Colonic mucosa (tissue), 4 donors: ENCODE measurements around the gene RSBN1. TPM values are rescaled to one million over a fixed set of nuclear protein-coding genes. Genes with fewer than 3 reads are reported as not detected.

Experiments
- DNase-seq: peaks from one replicate; pipeline ENCODE4 v3.0.0-alpha.2; 2020
- H3K27ac ChIP-seq: fragments of 200-600 bp; one replicate; pipeline ENCODE4 v1.8.0; 2021
- H3K27me3 ChIP-seq: fragments of 200-600 bp; one replicate; pipeline ENCODE4 v1.8.0; 2021
- H3K36me3 ChIP-seq: fragments of 200-600 bp; one replicate; pipeline ENCODE4 v1.8.0; 2021
- H3K4me1 ChIP-seq: fragments of 200-600 bp; one replicate; pipeline ENCODE4 v1.8.0; 2021; ENCODE audit warnings: mild to moderate bottlenecking
- H3K4me3 ChIP-seq: fragments of 200-600 bp; one replicate; pipeline ENCODE4 v1.8.0; 2021
- H3K9ac ChIP-seq, 2 donors: one replicate each; pipeline ENCODE4 v1.7.0; 2013; ENCODE audit warnings: control low read depth in 2 of 2, low read depth in 2 of 2, low read length in 2 of 2
- H3K9me3 ChIP-seq: fragments of 200-600 bp; one replicate; pipeline ENCODE4 v1.8.0; 2021
- CTCF ChIP-seq: fragments of 200-600 bp; IDR thresholded peaks from one replicate; pipeline ENCODE4 v1.8.0; 2022; ENCODE audit warnings: antibody characterized with exemption, mild to moderate bottlenecking
- intact Hi-C: fragments of 100-400 bp; cut with DNase I; formaldehyde crosslinking; loops from one replicate; pipeline ENCODE4 v1.14.1; 2022
- total RNA-seq, 2 donors: library from RNA; stranded (reverse); fragmentation: NEBNext Ultra II Directional in 1 of 2; extraction: Animal tissue kit (Norgen Biotek cat#: 25700) in 1 of 2; gene quantifications; one replicate each; pipeline ENCODE4 v1.2.1, GENCODE V29; 2021
- donor health status: healthy.
- donor health status: DM: no; HTN: no; CAD: no.
- donor health status: DM: no; HTN: no; CAD: no.

Gene RSBN1
- total RNA-seq, 2 donors from 2014 or later, result 21.7 to 27.4 TPM

DNA sequence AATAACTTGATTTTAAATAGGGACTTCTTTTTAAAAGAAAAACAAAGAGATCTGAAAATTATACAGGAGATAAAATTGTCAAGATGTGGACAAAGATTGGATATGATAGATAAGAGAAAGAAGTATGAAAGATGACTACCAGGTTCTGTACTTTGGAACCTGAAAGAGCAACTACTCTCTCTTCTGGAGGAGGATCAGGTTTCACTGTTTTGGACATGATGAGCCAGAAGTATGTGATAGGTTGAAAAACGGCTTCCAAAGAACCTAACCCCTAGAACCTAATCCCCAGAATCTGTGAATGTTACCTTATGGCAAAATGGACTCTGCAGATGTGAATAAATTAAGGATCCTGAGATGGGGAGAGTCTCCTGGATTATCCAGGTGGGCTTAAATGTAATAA, 26.2 kb downstream of the RSBN1 start:
- Histone ChIP-seq H3K4me1 (no peaks in the 10 kb centered on the region), H3K27ac (no peak overlapping the region), H3K9ac (no peak overlapping the region), H3K27me3 (no peaks in the 10 kb centered on the region), H3K9me3 (no peaks in the 10 kb centered on the region), H3K4me3 (no peak overlapping the region), H3K36me3 (no peaks in the 10 kb centered on the region)
- DNase-seq, result no peak
- no peak for TF ChIP-seq CTCF
- intact Hi-C loops, result no loop called here

DNA sequence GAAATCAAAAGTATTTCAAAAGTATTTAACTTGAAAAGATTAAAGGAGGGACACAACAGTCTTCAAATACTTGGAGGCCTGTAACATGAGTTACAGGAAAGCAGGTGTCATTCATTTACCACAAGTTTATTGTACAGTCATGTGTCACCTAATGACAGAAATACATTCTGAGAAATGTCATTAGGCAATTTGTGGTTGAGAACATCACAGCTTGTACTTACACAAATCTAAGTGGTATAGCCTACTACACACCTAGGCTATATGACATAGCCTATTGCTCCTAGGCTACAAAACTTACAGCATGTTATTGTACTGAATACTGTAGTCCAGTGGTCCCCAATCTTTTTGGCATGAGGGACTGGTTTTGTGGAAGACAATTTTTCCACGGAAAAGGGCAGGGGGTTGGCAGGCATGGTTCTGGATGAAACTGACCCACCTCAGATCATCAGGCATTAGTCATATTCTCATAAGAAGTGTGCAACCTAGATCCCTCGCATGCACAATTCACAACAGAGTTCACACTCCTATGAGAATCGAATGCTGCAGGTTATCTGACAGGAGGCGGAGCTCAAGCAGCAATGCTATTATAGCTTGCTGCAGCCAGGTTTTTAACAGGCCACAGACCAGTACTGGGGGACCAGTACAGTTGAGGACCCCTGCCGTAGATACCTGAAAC, 28.0 kb downstream of the RSBN1 start:
- no peak for DNase-seq
- no peak overlapping the region for H3K9ac ChIP-seq

GRCh38 chr1:113783254-113784103, 28.8 kb downstream of the RSBN1 start:
- Histone ChIP-seq H3K27ac (peak overlapping the region; percentile 19), H3K4me1 (peaks cover 6% of the 10 kb centered on the region)
- intact Hi-C loops, result no loop called here

More for the DNA sequence above, 28.0 kb downstream of the RSBN1 start:
- intact Hi-C loops, result no loop called here
- TF ChIP-seq CTCF, result no peak
- no peaks in the 10 kb centered on the region for H3K27me3 ChIP-seq
- H3K4me1 ChIP-seq, result peaks cover 6% of the 10 kb centered on the region
- no peak overlapping the region for H3K4me3 ChIP-seq
- no peaks in the 10 kb centered on the region for H3K9me3 ChIP-seq
- H3K36me3 ChIP-seq, result no peaks in the 10 kb centered on the region
- H3K27ac ChIP-seq, result peak overlapping the region; percentile 19

DNA sequence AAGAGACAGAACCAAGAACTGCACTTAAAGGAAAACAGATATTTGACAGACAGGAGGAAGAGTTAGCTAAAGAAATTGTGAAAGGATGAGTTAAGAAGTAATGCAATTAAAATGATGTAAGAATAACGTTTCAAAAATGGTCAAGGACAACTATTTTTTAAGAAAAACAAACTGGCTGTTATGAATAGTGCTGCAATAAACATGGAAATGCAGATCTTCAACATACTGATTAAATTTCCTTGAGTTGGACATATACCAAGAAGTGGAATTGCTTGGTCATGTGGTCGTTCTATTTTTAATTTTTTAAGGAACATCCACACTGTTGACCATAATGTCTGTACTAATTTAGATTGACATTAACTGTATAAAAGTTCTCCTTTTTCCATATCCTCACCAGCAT, 29.9 kb downstream of the RSBN1 start:
- Histone ChIP-seq H3K27me3 (no peaks in the 10 kb centered on the region), H3K9me3 (no peaks in the 10 kb centered on the region), H3K36me3 (no peaks in the 10 kb centered on the region), H3K27ac (no peak overlapping the region), H3K9ac (no peak overlapping the region), H3K4me1 (peaks cover 6% of the 10 kb centered on the region), H3K4me3 (no peak overlapping the region)
- no peak for DNase-seq
- no peak for TF ChIP-seq CTCF
- intact Hi-C loops, result no loop called here

More at GRCh38 chr1:113783254-113784103, 28.8 kb downstream of the RSBN1 start:
- no peaks in the 10 kb centered on the region for H3K9me3 ChIP-seq
- no peak overlapping the region for H3K4me3 ChIP-seq
- no peak for TF ChIP-seq CTCF
- DNase-seq, result peak; percentile 66
- H3K36me3 ChIP-seq, result no peaks in the 10 kb centered on the region
- no peak overlapping the region for H3K9ac ChIP-seq
- H3K27me3 ChIP-seq, result no peaks in the 10 kb centered on the region

- intact Hi-C loops, result no loop called here
- Histone ChIP-seq H3K27me3 (no peaks in the 10 kb centered on the region), H3K4me3 (no peak overlapping the region), H3K9me3 (no peaks in the 10 kb centered on the region), H3K4me1 (peaks cover 6% of the 10 kb centered on the region), H3K9ac (no peak overlapping the region), H3K36me3 (no peaks in the 10 kb centered on the region), H3K27ac (peak overlapping the region; percentile 26)
- DNase-seq, result no peak
- no peak for TF ChIP-seq CTCF
Measured at GRCh38 chr1:113780374-113781146, 31.7 kb downstream of the RSBN1 start.
